T-cell (primary cell): Measurements from ENCODE around the gene YJEFN3. TPM values are rescaled to one million over a fixed set of nuclear protein-coding genes. Genes with fewer than 3 reads are reported as not detected.

Source experiments
- ATAC-seq, 4 experiments: fragments of 200-7000 bp in 3 of 4; fragments of 150-1000 bp in 1 of 4; cut with Tn5 transposase; replicated peaks in 1 of 4; 1 replicate in 3 of 4; 2 replicates in 1 of 4; pipeline ENCODE4 v1.10.0; 2021; ENCODE audit warnings: moderate library complexity in 3 of 4, mild to moderate bottlenecking in 2 of 4, moderate number of reproducible peaks in 1 of 4
- CTCF ChIA-PET, 2 donors: fragments of 300-600 bp; sonication (Branson Sonifier 250); formaldehyde crosslinking; loops; one replicate each; lab custom pipeline; 2022; ENCODE audit warnings: antibody characterized with exemption in 2 of 2; lab: Charles Lee
- POLR2A ChIA-PET, 2 donors: fragments of 300-600 bp; sonication (Branson Sonifier 250); formaldehyde crosslinking; loops; one replicate each; lab custom pipeline; 2022; ENCODE audit warnings: antibody characterized with exemption in 2 of 2; lab: Charles Lee
- DNase-seq, 35 experiments: peaks; one replicate each; pipeline versions ENCODE4 v3.0.0 to v3.0.0-alpha.2; 2013 to 2023
- H3K27ac ChIP-seq: one replicate; pipeline ENCODE4 v1.5.1; 2013; ENCODE audit warnings: low read length
- H3K27me3 ChIP-seq, 2 experiments: replicated peaks in 1 of 2; 1 replicate in 1 of 2; 2 replicates in 1 of 2; pipeline versions ENCODE4 v1.6.1 to v1.7.0; 2013; ENCODE audit warnings: low read length in 1 of 2, mixed read lengths in 1 of 2; ENCODE audit not compliant: control insufficient read depth in 2 of 2, insufficient read depth in 2 of 2; ENCODE audit errors: extremely low read depth in 1 of 2
- H3K36me3 ChIP-seq, 2 donors: 1 replicate in 1 of 2; 2 replicates in 1 of 2; pipeline versions ENCODE4 v1.6.1 to v1.7.0; 2013; ENCODE audit warnings: low read length in 1 of 2; ENCODE audit not compliant: control insufficient read depth in 2 of 2, insufficient read depth in 1 of 2; ENCODE audit errors: extremely low read depth in 1 of 2
- H3K4me1 ChIP-seq, 2 experiments: 1 replicate in 1 of 2; 2 replicates in 1 of 2; pipeline versions ENCODE4 v1.6.1 to v1.7.0; 2013; ENCODE audit warnings: low read length in 2 of 2, mixed read lengths in 1 of 2; ENCODE audit not compliant: insufficient read depth in 2 of 2, control insufficient read depth in 1 of 2; ENCODE audit errors: extremely low read depth in 1 of 2
- H3K4me3 ChIP-seq, 2 donors: 1 replicate in 1 of 2; 2 replicates in 1 of 2; pipeline versions ENCODE4 v1.5.1 to v1.7.0; 2013; ENCODE audit warnings: mild to moderate bottlenecking in 2 of 2, low read length in 1 of 2, moderate library complexity in 1 of 2; ENCODE audit not compliant: control insufficient read depth in 1 of 2; ENCODE audit errors: extremely low read depth in 1 of 2
- H3K9me3 ChIP-seq: 2 replicates; pipeline ENCODE4 v1.7.0; 2013
- H3K27ac Mint-ChIP-seq, 2 donors: one replicate each; pipeline ENCODE4 v1.8.0; 2020 to 2021; ENCODE audit warnings: mild to moderate bottlenecking in 2 of 2, mixed read lengths in 2 of 2
- H3K27me3 Mint-ChIP-seq, 2 donors: one replicate each; pipeline ENCODE4 v1.8.0; 2021 to 2022; ENCODE audit warnings: mixed read lengths in 2 of 2
- H3K36me3 Mint-ChIP-seq: one replicate; pipeline ENCODE4 v1.8.0; 2021; ENCODE audit warnings: mixed read lengths
- H3K4me1 Mint-ChIP-seq, 3 donors: one replicate each; pipeline ENCODE4 v1.8.0; 2020 to 2022; ENCODE audit warnings: mixed read lengths in 3 of 3, mild to moderate bottlenecking in 1 of 3
- H3K4me3 Mint-ChIP-seq, 3 donors: one replicate each; pipeline ENCODE4 v1.8.0; 2020 to 2022; ENCODE audit warnings: mild to moderate bottlenecking in 3 of 3, mixed read lengths in 3 of 3, moderate library complexity in 3 of 3
- H3K9me3 Mint-ChIP-seq, 3 donors: one replicate each; pipeline ENCODE4 v1.8.0; 2020 to 2022; ENCODE audit warnings: mixed read lengths in 3 of 3
- WGBS: methylation state at CpG from one replicate; pipeline ENCODE4 v1.1.5; 2013; ENCODE audit warnings: missing lambda C conversion rate; ENCODE audit not compliant: insufficient coverage; 5-methylcytosine and 5-hydroxymethylcytosine counted together
- total RNA-seq, 35 experiments: library from RNA in 6 of 35; stranded (reverse) in 6 of 35; fragments of 120-200 nt in 1 of 35; gene quantifications; one replicate each; pipeline versions ENCODE4 v1.2.1 to v1.2.4 and lab custom pipeline; 2013 to 2026

The YJEFN3 gene
- total RNA-seq, 5 donors from 2014 or later (not counting 1 experiment from before 2014, with no cell fraction given) = 5.4 to 14.2 (median 12.5) TPM

GRCh38 chr19:19540715-19541515, 12.2 kb downstream of the YJEFN3 start:
- H3K4me3 ChIP-seq = peak overlapping the region; percentile 42 to 53
- H3K4me3 Mint-ChIP-seq = peak overlapping the region; percentile 62 to 78 (median 71)
- H3K27me3 ChIP-seq = peaks cover 0 to 53% of the 10 kb centered on the region in 2 experiments
- peak; percentile 38 to 82 (median 69) for DNase-seq
- H3K9me3 ChIP-seq = no peaks in the 10 kb centered on the region
- ChIA-PET POLR2A (no interaction called here), CTCF (interaction anchor here in 1 of 2 donors (0.6 to 0.7 kb wide), 2 partner anchors 9 to 13 kb away, joined by 5 to 6 read pairs; no protein-coding TSS in a partner anchor)
- H3K27me3 Mint-ChIP-seq = peaks cover 0 to 14% of the 10 kb centered on the region in 2 donors
- peak; percentile 75 to 82 (median 78) for ATAC-seq
- H3K27ac Mint-ChIP-seq = no peak overlapping the region
- WGBS = 9% methylated on average over 39 of the region's 45 CpGs
- no peaks in the 10 kb centered on the region for H3K9me3 Mint-ChIP-seq
- H3K36me3 ChIP-seq = no peaks in the 10 kb centered on the region
- peaks cover 24 to 43% (median 31%) of the 10 kb centered on the region in 3 donors for H3K4me1 Mint-ChIP-seq
- no peaks in the 10 kb centered on the region for H3K36me3 Mint-ChIP-seq
- H3K27ac ChIP-seq = no peak overlapping the region
- H3K4me1 ChIP-seq = peaks cover 4 to 56% of the 10 kb centered on the region in 2 experiments

GRCh38 chr19:19541616-19542015, 12.9 kb downstream of the YJEFN3 start:
- peak overlapping the region; percentile 10 to 42 for H3K4me3 ChIP-seq

GRCh38 chr19:19542507-19542906, 13.8 kb downstream of the YJEFN3 start:
- no peaks in the 10 kb centered on the region for H3K36me3 Mint-ChIP-seq
- Histone ChIP-seq H3K27ac (no peak overlapping the region), H3K36me3 (no peaks in the 10 kb centered on the region), H3K27me3 (peaks cover 0 to 63% of the 10 kb centered on the region in 2 experiments), H3K4me3 (no peak overlapping the region), H3K9me3 (no peaks in the 10 kb centered on the region), H3K4me1 (peaks cover 4 to 50% of the 10 kb centered on the region in 2 experiments)
- H3K27ac Mint-ChIP-seq = no peak overlapping the region
- ChIA-PET CTCF (no interaction called here), POLR2A (interaction anchor here in 1 of 2 donors (0.6 kb wide), 1 partner anchor 1323 kb away, joined by 3 read pairs; no protein-coding TSS in a partner anchor)
- 72% methylated on average over 11 of the region's 12 CpGs for WGBS
- H3K9me3 Mint-ChIP-seq = no peaks in the 10 kb centered on the region
- H3K4me1 Mint-ChIP-seq = peaks cover 21 to 36% (median 28%) of the 10 kb centered on the region in 3 donors
- H3K27me3 Mint-ChIP-seq = peaks cover 0 to 12% of the 10 kb centered on the region in 2 donors
- DNase-seq (no peak), ATAC-seq (no peak)
- peak overlapping the region in 1 of 3 donors; percentile 51 for H3K4me3 Mint-ChIP-seq

More at GRCh38 chr19:19541616-19542015, 12.9 kb downstream of the YJEFN3 start:
- H3K4me1 Mint-ChIP-seq = peaks cover 24 to 43% (median 31%) of the 10 kb centered on the region in 3 donors
- H3K27me3 Mint-ChIP-seq = peaks cover 0 to 14% of the 10 kb centered on the region in 2 donors
- H3K27ac ChIP-seq = no peak overlapping the region
- ChIA-PET POLR2A (no interaction called here), CTCF (interaction anchor here in 1 of 2 donors (0.6 kb wide), 1 partner anchor 9 kb away, joined by 6 read pairs; no protein-coding TSS in a partner anchor)
- no peaks in the 10 kb centered on the region for H3K36me3 ChIP-seq
- no peaks in the 10 kb centered on the region for H3K36me3 Mint-ChIP-seq
- 94% methylated on average over 6 of the region's 16 CpGs for WGBS
- H3K4me1 ChIP-seq = peaks cover 4 to 56% of the 10 kb centered on the region in 2 experiments
- H3K9me3 Mint-ChIP-seq = no peaks in the 10 kb centered on the region
- peaks cover 0 to 56% of the 10 kb centered on the region in 2 experiments for H3K27me3 ChIP-seq
- H3K4me3 Mint-ChIP-seq = peak overlapping the region in 1 of 3 donors; percentile 78
- H3K27ac Mint-ChIP-seq = no peak overlapping the region
- no peak for ATAC-seq
- no peaks in the 10 kb centered on the region for H3K9me3 ChIP-seq
- DNase-seq = no peak

DNA sequence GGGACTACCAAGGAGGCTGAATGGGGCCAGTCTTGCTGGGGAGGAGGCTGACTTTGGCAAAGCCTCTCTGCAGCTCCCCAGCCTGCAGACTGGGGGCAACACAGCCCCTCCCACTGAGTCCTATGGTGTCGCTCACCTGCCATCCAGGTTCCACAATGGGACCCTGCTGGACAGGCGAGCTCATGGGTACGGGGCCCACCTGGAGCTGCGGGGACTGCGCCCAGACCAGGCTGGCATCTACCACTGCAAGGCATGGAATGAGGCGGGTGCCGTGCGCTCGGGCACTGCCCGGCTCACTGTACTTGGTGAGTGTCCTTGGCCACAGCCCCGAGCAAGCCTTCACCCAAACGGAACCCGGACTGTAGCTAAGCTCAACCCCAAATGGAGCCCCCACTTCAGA, 14.4 kb downstream of the YJEFN3 start:
- WGBS = 96% methylated on average over 13 of the region's 13 CpGs
- H3K4me3 Mint-ChIP-seq = no peak overlapping the region
- no peaks in the 10 kb centered on the region for H3K36me3 ChIP-seq
- H3K9me3 Mint-ChIP-seq = no peaks in the 10 kb centered on the region
- no peaks in the 10 kb centered on the region for H3K9me3 ChIP-seq
- peaks cover 0 to 62% of the 10 kb centered on the region in 2 experiments for H3K27me3 ChIP-seq
- H3K27ac Mint-ChIP-seq = no peak overlapping the region
- ChIA-PET CTCF (no interaction called here), POLR2A (no interaction called here)
- H3K36me3 Mint-ChIP-seq = no peaks in the 10 kb centered on the region
- no peak overlapping the region for H3K27ac ChIP-seq
- peaks cover 18 to 32% (median 24%) of the 10 kb centered on the region in 3 donors for H3K4me1 Mint-ChIP-seq
- no peak overlapping the region for H3K4me3 ChIP-seq
- DNase-seq (no peak), ATAC-seq (no peak)
- H3K27me3 Mint-ChIP-seq = peaks cover 0 to 12% of the 10 kb centered on the region in 2 donors
- peaks cover 4 to 44% of the 10 kb centered on the region in 2 experiments for H3K4me1 ChIP-seq

GRCh38 chr19:19543640-19544039, 14.9 kb downstream of the YJEFN3 start:
- H3K27ac Mint-ChIP-seq = no peak overlapping the region
- Histone ChIP-seq H3K4me3 (no peak overlapping the region), H3K36me3 (no peaks in the 10 kb centered on the region), H3K4me1 (peaks cover 4 to 39% of the 10 kb centered on the region in 2 experiments), H3K27me3 (peaks cover 0 to 64% of the 10 kb centered on the region in 2 experiments), H3K27ac (no peak overlapping the region), H3K9me3 (no peaks in the 10 kb centered on the region)
- no peaks in the 10 kb centered on the region for H3K36me3 Mint-ChIP-seq
- H3K9me3 Mint-ChIP-seq = no peaks in the 10 kb centered on the region
- ChIA-PET POLR2A (no interaction called here), CTCF (no interaction called here)
- H3K27me3 Mint-ChIP-seq = peaks cover 0 to 10% of the 10 kb centered on the region in 2 donors
- H3K4me3 Mint-ChIP-seq = no peak overlapping the region
- DNase-seq = no peak
- peaks cover 15 to 30% (median 22%) of the 10 kb centered on the region in 3 donors for H3K4me1 Mint-ChIP-seq
- ATAC-seq = no peak
- 94% methylated on average over 18 of the region's 19 CpGs for WGBS

GRCh38 chr19:19544257-19544953, 15.7 kb downstream of the YJEFN3 start:
- Histone ChIP-seq H3K4me3 (no peak overlapping the region), H3K27me3 (peaks cover 0 to 66% of the 10 kb centered on the region in 2 experiments), H3K27ac (no peak overlapping the region), H3K4me1 (peaks cover 4 to 34% of the 10 kb centered on the region in 2 experiments), H3K36me3 (no peaks in the 10 kb centered on the region), H3K9me3 (no peaks in the 10 kb centered on the region)
- ChIA-PET CTCF (no interaction called here), POLR2A (no interaction called here)
- WGBS = 92% methylated on average over 75 of the region's 75 CpGs
- H3K4me3 Mint-ChIP-seq = no peak overlapping the region
- ATAC-seq (no peak), DNase-seq (no peak)
- H3K27ac Mint-ChIP-seq = no peak overlapping the region
- peaks cover 0 to 4% of the 10 kb centered on the region in 2 donors for H3K27me3 Mint-ChIP-seq
- H3K4me1 Mint-ChIP-seq = peaks cover 11 to 22% (median 15%) of the 10 kb centered on the region in 3 donors
- no peaks in the 10 kb centered on the region for H3K9me3 Mint-ChIP-seq
- no peaks in the 10 kb centered on the region for H3K36me3 Mint-ChIP-seq
